ENCODE data around the gene RFPL2.
"Not testable (repeated sequence)": the region's sequence is repeated elsewhere in the genome, so short reads cannot be mapped to it uniquely, and the experiment has no call there.

RFPL2 gene

DNA sequence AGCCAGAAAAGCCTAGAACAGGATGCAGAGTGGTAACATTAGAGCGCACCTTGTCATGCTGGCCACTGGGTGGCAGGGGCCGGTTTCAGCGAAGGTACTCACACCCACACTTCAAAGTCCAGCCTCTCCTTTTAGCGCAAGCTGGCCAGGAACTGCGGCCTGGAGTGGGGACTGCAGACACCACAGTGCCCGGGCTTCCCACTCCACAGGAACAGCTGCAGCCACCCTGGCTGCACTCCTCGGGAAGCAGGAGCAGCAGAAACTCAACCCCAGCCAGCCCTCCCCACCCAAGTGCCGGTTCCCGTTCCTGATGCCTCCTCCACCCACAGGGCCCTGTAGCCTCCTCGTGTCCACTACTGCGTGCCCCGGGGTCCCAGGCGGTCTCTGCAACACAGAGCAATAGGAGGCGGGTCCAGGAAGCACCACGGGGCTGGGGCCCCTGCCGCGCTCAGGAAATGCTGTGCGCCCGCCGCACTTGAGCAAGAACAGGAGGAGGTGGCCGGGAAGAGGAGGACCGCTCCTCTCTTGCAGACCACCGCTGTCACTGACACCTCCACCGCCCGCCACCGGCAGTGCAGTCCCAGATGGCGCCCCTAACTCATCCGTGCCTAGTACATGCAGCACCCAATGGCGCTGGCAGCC lies 2.2 kb downstream of the RFPL2 start:
- DNase-seq, result no peak
- Mint-ChIP-seq H3K36me3 (ENCODE audit: insufficient read depth) (no peaks in the 10 kb centered on the region), H3K4me1 (ENCODE audit: low read depth in 2 of 2) (peaks cover 40 to 43% of the 10 kb centered on the region in 2 donors), H3K27ac (peak overlapping the region; percentile 50 to 51), H3K9me3 (no peaks in the 10 kb centered on the region), H3K4me3 (peak overlapping the region; percentile 53 to 76), H3K27me3 (peaks cover 29 to 36% of the 10 kb centered on the region in 2 donors)
- peak; percentile 48 for ATAC-seq (replicated peaks)

DNA sequence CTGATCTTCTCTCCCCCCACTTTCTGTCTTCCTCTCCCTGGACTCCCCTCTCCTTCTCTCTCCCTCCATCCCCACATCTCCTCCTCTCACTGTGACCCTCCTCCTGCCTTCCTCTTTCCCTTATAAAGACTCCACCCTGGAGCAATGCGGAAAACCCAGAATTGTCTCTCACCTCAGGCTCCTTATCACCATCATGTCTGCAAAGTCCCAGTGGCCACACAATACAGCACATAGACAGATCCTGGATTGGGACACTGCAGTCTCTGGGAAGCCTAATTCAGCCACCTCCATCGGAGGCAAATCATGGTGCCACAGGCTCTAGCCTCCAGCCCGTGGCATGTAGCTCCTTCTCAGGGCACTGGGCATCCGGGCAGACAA lies 2.7 kb downstream of the RFPL2 start:
- H3K27me3 Mint-ChIP-seq, result peaks cover 29 to 33% of the 10 kb centered on the region in 2 donors
- DNase-seq, result no peak
- peaks cover 38 to 42% of the 10 kb centered on the region in 2 donors for H3K4me1 Mint-ChIP-seq (ENCODE audit: low read depth in 2 of 2)
- no peak for ATAC-seq (replicated peaks)
- H3K27ac Mint-ChIP-seq, result peak overlapping the region in 1 of 2 donors; percentile 50
- H3K36me3 Mint-ChIP-seq (ENCODE audit: insufficient read depth), result no peaks in the 10 kb centered on the region
- no peaks in the 10 kb centered on the region for H3K9me3 Mint-ChIP-seq
- peak overlapping the region; percentile 53 to 76 for H3K4me3 Mint-ChIP-seq

DNA sequence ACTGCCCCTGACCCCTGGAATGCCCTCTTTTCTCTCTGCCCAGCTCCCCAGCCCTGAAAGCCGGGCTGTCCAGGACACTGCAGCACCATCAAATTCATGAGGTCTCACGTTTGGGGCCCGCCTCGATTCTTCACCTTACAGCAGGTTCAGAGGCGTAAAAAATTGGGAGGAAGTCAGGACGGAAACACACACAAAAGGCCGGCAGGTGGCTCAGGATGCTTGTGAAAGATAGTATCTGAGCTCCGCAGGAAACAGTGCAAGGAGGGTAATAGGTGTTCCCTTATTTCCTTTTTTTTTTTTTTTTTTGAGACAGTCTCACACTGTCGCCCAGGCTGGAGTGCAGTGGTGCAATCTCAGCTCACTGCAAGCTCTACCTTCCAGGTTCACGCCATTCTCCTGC lies 4.1 kb downstream of the RFPL2 start:
- Mint-ChIP-seq H3K36me3 (ENCODE audit: insufficient read depth) (no peaks in the 10 kb centered on the region), H3K27me3 (peaks cover 25 to 29% of the 10 kb centered on the region in 2 donors), H3K9me3 (no peaks in the 10 kb centered on the region), H3K4me1 (ENCODE audit: low read depth in 2 of 2) (peaks cover 27 to 30% of the 10 kb centered on the region in 2 donors), H3K27ac (peak overlapping the region in 1 of 2 donors; percentile 60), H3K4me3 (no peak overlapping the region)
- no peak for DNase-seq
- peak; percentile 38 for ATAC-seq (replicated peaks)

DNA sequence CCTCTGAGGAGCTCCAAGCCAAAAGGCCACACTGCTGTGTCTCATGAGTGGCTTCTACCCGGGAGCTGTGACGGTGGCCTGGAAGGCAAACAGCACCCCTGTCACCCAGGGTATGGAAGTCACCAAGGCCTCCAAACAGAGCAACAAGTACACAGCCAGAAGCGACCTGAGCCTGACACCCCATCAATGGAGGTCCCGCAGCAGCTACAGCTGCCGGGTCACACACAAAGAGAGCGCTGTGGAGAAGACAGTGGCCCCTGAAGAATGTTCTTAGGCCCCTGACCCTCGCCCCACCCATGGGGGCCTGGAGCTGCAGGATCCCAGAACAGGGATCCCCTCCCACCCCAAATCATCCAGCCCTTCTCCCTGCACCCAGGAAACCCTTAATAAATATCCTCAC lies 4.9 kb downstream of the RFPL2 start:
- H3K4me1 Mint-ChIP-seq (ENCODE audit: low read depth in 2 of 2), result peaks cover 25 to 29% of the 10 kb centered on the region in 2 donors
- H3K4me3 Mint-ChIP-seq, result no peak overlapping the region
- ATAC-seq (replicated peaks) (no peak), DNase-seq (no peak)
- H3K27ac Mint-ChIP-seq, result peak overlapping the region in 1 of 2 donors; percentile 60
- H3K9me3 Mint-ChIP-seq, result no peaks in the 10 kb centered on the region
- H3K27me3 Mint-ChIP-seq, result peaks cover 17 to 28% of the 10 kb centered on the region in 2 donors
- H3K36me3 Mint-ChIP-seq (ENCODE audit: insufficient read depth), result no peaks in the 10 kb centered on the region

DNA sequence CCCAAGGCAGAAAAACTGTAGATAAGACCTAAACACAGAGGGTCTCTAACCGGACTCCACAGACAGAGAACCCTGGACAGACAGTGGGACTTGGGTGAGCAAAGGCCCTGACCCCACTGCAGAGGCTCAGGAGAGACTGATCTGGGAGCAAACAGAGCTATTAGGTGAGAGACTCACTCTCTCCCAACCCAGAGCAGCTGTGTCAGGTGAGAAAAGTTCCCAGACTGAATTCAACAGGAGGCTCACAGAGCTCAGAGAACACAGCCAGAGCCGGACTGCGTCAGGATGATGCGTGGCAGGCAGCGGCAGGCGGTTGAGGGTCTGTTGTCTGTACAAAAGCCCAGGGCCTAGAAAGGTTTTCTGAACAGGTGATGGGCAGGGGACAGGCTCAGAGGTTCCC lies 5.5 kb downstream of the RFPL2 start:
- Mint-ChIP-seq H3K4me1 (ENCODE audit: low read depth in 2 of 2) (peaks cover 23 to 25% of the 10 kb centered on the region in 2 donors), H3K27me3 (peaks cover 15 to 22% of the 10 kb centered on the region in 2 donors), H3K4me3 (no peak overlapping the region), H3K27ac (no peak overlapping the region), H3K9me3 (no peaks in the 10 kb centered on the region), H3K36me3 (ENCODE audit: insufficient read depth) (no peaks in the 10 kb centered on the region)
- ATAC-seq (replicated peaks) (no peak), DNase-seq (no peak)

DNA sequence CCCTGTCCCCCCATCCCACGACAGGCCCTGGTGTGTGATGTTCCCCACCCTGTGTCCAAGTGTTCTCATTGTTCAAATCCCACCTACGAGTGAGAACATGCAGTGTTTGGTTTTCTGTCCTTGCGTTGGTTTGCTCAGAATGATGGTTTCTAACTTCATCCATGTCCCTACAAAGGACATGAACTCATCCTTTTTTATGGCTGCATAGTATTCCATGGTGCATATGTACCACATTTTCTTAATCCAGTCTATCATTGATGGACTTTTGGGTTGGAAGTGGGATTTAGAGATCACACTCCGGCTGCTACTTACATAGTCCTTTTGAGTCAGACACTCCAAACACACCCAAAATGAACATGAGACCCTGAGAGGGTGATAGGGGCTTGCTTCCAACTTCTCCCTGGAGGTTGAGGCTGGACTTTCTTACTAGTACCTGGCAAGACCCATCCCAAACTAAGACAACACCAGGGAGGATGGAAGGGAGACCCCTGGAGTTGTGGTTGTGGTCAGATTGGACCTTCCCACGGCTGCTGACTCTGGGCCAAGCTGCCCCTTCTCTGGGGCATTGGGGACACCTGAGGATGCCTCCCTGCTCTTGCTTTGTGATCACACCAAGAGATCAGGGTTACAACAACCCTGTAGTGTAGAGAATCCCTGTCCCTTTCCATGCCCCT lies 7.2 kb downstream of the RFPL2 start:
- H3K36me3 Mint-ChIP-seq (ENCODE audit: insufficient read depth); ATAC-seq (replicated peaks); H3K4me3 Mint-ChIP-seq; H3K27ac Mint-ChIP-seq; H3K9me3 Mint-ChIP-seq; DNase-seq: not testable (repeated sequence)
- Mint-ChIP-seq H3K4me1 (ENCODE audit: low read depth in 2 of 2) (peaks cover 12 to 17% of the 10 kb centered on the region in 2 donors), H3K27me3 (peaks cover 6 to 17% of the 10 kb centered on the region in 2 donors)

DNA sequence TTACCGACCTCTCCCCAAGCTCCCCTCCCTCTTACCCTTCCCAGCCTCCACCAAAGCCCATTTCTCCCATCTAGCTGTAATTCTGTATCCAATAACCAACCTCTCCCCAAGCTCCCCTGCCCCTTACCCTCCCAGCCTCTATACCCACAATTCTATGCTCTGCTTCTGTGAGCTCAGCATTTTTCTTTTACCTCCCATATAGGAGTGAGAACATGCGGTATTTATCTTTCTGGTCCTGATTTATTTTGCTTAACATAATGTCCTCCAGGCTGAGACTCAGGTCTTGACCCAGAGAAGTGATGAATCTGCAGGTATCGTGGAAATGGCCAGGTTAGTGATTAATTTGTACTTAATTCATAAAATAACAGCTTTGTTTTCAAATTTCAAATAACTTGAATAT lies 9.0 kb downstream of the RFPL2 start:
- not testable (repeated sequence) for H3K4me3 Mint-ChIP-seq; H3K4me1 Mint-ChIP-seq (ENCODE audit: low read depth in 2 of 2); DNase-seq; ATAC-seq (replicated peaks); H3K36me3 Mint-ChIP-seq (ENCODE audit: insufficient read depth); H3K27ac Mint-ChIP-seq; H3K9me3 Mint-ChIP-seq
- peaks cover 12 to 29% of the 10 kb centered on the region in 2 donors for H3K27me3 Mint-ChIP-seq

DNA sequence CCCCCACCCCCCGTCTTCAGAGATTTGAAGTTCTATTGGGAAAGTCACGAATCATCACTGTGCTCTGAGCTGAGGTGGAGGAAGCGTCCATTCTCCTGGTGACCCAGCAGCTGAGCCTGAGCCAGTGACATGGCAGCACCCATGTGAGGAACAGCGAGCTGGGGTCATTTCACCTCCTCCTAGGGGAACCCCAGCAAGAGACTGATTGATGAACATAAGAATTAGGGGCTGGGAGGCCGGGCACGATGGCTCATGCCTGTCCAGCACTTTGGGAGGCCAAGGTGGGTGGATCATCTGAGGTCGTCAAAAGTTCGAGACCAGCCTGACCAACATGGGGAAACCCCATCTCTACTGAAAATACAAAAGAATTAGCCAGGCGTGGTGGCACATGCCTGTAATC lies 11.5 kb downstream of the RFPL2 start:
- not testable (repeated sequence) for H3K9me3 Mint-ChIP-seq; H3K4me1 Mint-ChIP-seq (ENCODE audit: low read depth in 2 of 2); DNase-seq; H3K36me3 Mint-ChIP-seq (ENCODE audit: insufficient read depth); ATAC-seq (replicated peaks); H3K4me3 Mint-ChIP-seq; H3K27ac Mint-ChIP-seq
- H3K27me3 Mint-ChIP-seq, result peaks cover 13 to 28% of the 10 kb centered on the region in 2 donors

DNA sequence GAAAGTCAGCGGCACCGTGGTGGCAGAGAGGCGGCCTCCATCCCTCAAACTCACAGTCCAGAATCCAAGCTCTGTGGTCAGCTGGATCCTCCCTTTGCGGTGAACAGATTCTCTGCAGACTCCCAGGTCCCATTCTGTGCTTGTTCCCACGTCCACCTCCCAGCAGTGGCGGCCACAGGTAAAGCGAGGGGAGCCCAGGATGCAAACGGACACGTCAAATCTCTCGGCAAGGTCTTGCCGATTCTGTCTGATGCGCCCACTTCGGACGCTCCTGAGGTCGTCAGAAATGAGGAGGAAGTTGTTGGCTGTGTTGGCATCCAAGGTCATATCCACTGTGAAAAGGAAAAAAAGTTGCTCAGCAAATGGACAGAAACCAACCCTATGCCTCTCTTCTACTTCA lies 13.9 kb downstream of the RFPL2 start:
- not testable (repeated sequence) for H3K4me1 Mint-ChIP-seq (ENCODE audit: low read depth in 2 of 2); ATAC-seq (replicated peaks); H3K9me3 Mint-ChIP-seq; H3K27ac Mint-ChIP-seq; H3K4me3 Mint-ChIP-seq; DNase-seq; H3K36me3 Mint-ChIP-seq (ENCODE audit: insufficient read depth)
- H3K27me3 Mint-ChIP-seq, result peaks cover 26 to 40% of the 10 kb centered on the region in 2 donors

DNA sequence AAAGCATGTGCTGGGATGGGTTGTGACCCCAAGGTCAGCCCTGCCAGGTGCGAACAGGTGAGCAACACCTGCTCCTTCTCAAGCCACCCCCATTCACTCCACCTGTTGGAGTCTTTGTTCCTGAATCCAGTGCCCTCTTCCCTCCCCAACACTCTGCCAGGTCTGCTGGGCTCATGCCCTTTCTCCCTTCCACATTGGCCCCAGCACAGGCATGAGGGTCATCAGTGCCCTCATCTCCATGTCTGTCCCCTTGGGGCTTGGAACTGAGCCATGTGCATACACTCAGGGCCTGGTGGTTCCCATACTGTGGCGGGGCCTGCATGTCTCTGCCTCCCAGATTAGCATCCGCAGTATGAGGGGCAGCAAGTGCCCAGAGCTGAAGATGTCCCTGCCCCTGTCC lies 19.1 kb downstream of the RFPL2 start:
- Mint-ChIP-seq H3K36me3 (ENCODE audit: insufficient read depth) (no peaks in the 10 kb centered on the region), H3K9me3 (no peaks in the 10 kb centered on the region), H3K4me1 (ENCODE audit: low read depth in 2 of 2) (no peaks in the 10 kb centered on the region), H3K27me3 (peaks cover 17 to 24% of the 10 kb centered on the region in 2 donors), H3K4me3 (no peak overlapping the region), H3K27ac (no peak overlapping the region)
- no peak for ATAC-seq (replicated peaks)
- no peak for DNase-seq

DNA sequence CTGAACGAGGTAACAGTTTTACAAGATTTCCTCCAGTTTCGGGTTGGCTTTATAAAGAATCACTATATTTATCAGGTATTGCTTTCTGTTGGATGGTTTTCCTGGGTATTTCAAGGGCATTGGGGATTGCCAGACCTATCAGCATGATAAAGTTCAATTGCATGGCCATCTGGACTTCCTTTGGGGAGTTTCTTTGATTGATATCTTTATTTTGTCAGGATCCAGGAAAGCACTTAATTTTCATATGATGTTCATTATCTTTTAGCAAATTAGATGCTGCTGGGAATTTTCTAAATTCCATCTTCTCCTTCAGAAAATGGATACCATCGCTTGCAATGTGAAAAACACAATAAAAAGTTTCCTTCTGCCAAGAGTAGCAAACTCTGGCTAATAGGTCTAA lies 21.2 kb downstream of the RFPL2 start:
- H3K27me3 Mint-ChIP-seq, result peaks cover 18 to 24% of the 10 kb centered on the region in 2 donors
- no peak overlapping the region for H3K4me3 Mint-ChIP-seq
- H3K9me3 Mint-ChIP-seq, result no peaks in the 10 kb centered on the region
- H3K4me1 Mint-ChIP-seq (ENCODE audit: low read depth in 2 of 2), result no peaks in the 10 kb centered on the region
- no peaks in the 10 kb centered on the region for H3K36me3 Mint-ChIP-seq (ENCODE audit: insufficient read depth)
- no peak overlapping the region for H3K27ac Mint-ChIP-seq
- no peak for DNase-seq
- no peak for ATAC-seq (replicated peaks)

DNA sequence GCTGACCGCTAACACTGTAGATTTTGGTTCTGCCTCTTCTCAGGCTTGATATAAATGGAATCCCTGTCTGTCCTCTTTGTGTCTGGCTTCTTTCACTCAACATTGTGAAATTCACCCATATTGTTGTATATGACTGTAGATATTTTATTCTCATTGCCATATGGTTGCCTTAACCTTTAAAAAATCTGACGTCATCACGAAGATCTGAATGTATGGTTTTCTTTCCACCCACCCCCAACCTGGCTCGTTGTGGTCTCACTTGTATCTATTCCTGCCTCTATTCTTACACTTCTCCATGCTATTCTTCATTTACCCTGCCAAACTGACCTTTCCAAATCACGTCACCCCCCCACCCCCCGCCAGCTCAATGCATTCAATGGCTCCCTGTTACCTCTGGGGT lies 23.8 kb downstream of the RFPL2 start:
- Mint-ChIP-seq H3K4me1 (ENCODE audit: low read depth in 2 of 2) (no peaks in the 10 kb centered on the region), H3K4me3 (no peak overlapping the region), H3K36me3 (ENCODE audit: insufficient read depth) (no peaks in the 10 kb centered on the region), H3K9me3 (no peaks in the 10 kb centered on the region), H3K27me3 (peaks cover 28 to 30% of the 10 kb centered on the region in 2 donors), H3K27ac (no peak overlapping the region)
- ATAC-seq (replicated peaks) (no peak), DNase-seq (no peak)

DNA sequence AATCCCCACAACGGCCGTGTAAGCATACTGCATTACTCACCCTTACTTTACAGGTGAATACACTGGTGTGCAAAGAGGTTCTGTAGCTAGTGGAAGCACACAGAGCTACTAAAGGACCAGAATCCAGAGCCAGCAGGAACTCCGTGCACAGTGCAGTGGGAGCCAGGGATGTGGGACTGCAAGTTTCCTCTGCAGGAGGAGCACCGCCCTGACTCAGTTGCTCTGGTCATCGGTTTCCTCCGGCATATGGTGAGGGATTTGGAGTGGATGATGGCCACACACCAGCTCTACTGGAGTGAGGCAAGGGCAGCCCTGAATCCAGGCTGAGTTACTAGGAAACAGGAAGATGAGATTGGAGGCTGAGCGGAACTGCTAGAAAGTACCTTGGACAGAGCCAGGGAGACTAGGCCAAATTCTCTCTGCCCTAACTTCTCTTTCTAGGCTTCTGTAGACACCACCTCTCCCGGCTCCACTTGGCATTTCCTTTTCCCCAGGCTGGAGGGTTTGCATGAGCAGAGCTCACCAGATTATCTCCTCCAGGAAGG lies 27.6 kb downstream of the RFPL2 start:
- Mint-ChIP-seq H3K9me3 (no peaks in the 10 kb centered on the region), H3K4me3 (no peak overlapping the region), H3K27ac (no peak overlapping the region), H3K27me3 (peaks cover 43 to 50% of the 10 kb centered on the region in 2 donors), H3K4me1 (ENCODE audit: low read depth in 2 of 2) (no peaks in the 10 kb centered on the region), H3K36me3 (ENCODE audit: insufficient read depth) (no peaks in the 10 kb centered on the region)
- DNase-seq, result no peak
- no peak for ATAC-seq (replicated peaks)
